IMR-90 (cell line): Measurements from ENCODE around the gene TNPO2. TPM values are rescaled to one million over a fixed set of nuclear protein-coding genes. Genes with fewer than 3 reads are reported as not detected.

ENCODE experiments used
- ATAC-seq: fragments of 200-7000 bp; cut with Tn5 transposase; 2 replicates; pipeline ENCODE4 v1.9.1; 2020; ENCODE audit warnings: low read depth, mild to moderate bottlenecking, moderate library complexity
- BruUV-seq: library from RNA; stranded (reverse); fragments of 400-500 nt; replicated peaks from 2 replicates; lab custom pipeline; 2021; lab: Mats Ljungman, UMichigan
- CTCF ChIA-PET: fragments of 300-600 bp; formaldehyde crosslinking; extraction: SDS; loops from one replicate; lab custom pipeline; 2021; ENCODE audit warnings: antibody characterized with exemption; lab: Yijun Ruan, JAX
- POLR2A ChIA-PET: fragments of 300-600 bp; sonication (Branson Sonifier 250); formaldehyde crosslinking; loops from one replicate; lab custom pipeline; 2022; ENCODE audit warnings: antibody characterized with exemption; ENCODE audit not compliant: unreplicated experiment; lab: Charles Lee
- DNase-seq: peaks from one replicate; pipeline ENCODE4 v3.0.0; 2013
- H2AFZ ChIP-seq: replicated peaks from 2 replicates; pipeline ENCODE3; 2013; ENCODE audit warnings: low read length, mild to moderate bottlenecking; ENCODE audit not compliant: poor library complexity
- H2AK5ac ChIP-seq: 2 replicates; pipeline ENCODE4 v1.6.1; 2013; ENCODE audit warnings: low read depth, low read length, inconsistent platforms
- H2AK9ac ChIP-seq: replicated peaks from 2 replicates; pipeline ENCODE3; 2013; ENCODE audit warnings: mild to moderate bottlenecking, low read depth, low read length, moderate library complexity; ENCODE audit not compliant: poor library complexity
- H2BK120ac ChIP-seq: 2 replicates; pipeline ENCODE4 v1.6.1; 2013; ENCODE audit warnings: low read depth, low read length, inconsistent platforms
- H2BK15ac ChIP-seq: 3 replicates; pipeline ENCODE4 v1.6.1; 2013; ENCODE audit warnings: low read depth, low read length, inconsistent platforms
- H2BK20ac ChIP-seq: 2 replicates; pipeline ENCODE4 v1.6.1; 2013; ENCODE audit warnings: low read depth, mild to moderate bottlenecking, inconsistent platforms, low read length, moderate library complexity
- H2BK5ac ChIP-seq: 2 replicates; pipeline ENCODE4 v1.6.1; 2013; ENCODE audit warnings: mild to moderate bottlenecking, low read depth, low read length, inconsistent platforms; ENCODE audit not compliant: poor library complexity, severe bottlenecking
- H3K14ac ChIP-seq: replicated peaks from 2 replicates; pipeline ENCODE4 v1.6.1; 2013; ENCODE audit warnings: low read depth, low read length, inconsistent platforms
- H3K18ac ChIP-seq: 2 replicates; pipeline ENCODE4 v1.6.1; 2013; ENCODE audit warnings: low read depth, low read length, control low read depth
- H3K23ac ChIP-seq: 2 replicates; pipeline ENCODE4 v1.6.1; 2013; ENCODE audit warnings: low read depth, low read length, inconsistent platforms
- H3K27ac ChIP-seq: 2 replicates; pipeline ENCODE4 v1.5.1; 2013; ENCODE audit warnings: mild to moderate bottlenecking, control low read depth, low read length; ENCODE audit not compliant: insufficient read depth
- H3K27me3 ChIP-seq: 2 replicates; pipeline ENCODE4 v1.6.1; 2013; ENCODE audit warnings: low read length; ENCODE audit not compliant: control insufficient read depth, insufficient read depth
- H3K36me3 ChIP-seq: 2 replicates; pipeline ENCODE4 v1.6.1; 2013; ENCODE audit warnings: low read length, mixed read lengths; ENCODE audit not compliant: control insufficient read depth, insufficient read depth
- H3K4ac ChIP-seq: 2 replicates; pipeline ENCODE4 v1.6.1; 2013; ENCODE audit warnings: low read depth, low read length, inconsistent platforms
- H3K4me1 ChIP-seq: 2 replicates; pipeline ENCODE4 v1.6.1; 2013; ENCODE audit warnings: low read length, mixed read lengths; ENCODE audit not compliant: control insufficient read depth, insufficient read depth
- H3K4me2 ChIP-seq: 2 replicates; pipeline ENCODE4 v1.6.1; 2013; ENCODE audit warnings: low read depth, mild to moderate bottlenecking, control low read depth, low read length, moderate library complexity
- H3K4me3 ChIP-seq: 2 replicates; pipeline ENCODE4 v1.5.1; 2013; ENCODE audit warnings: low read depth, mild to moderate bottlenecking, control low read depth, low read length, moderate library complexity; ENCODE audit not compliant: insufficient read depth
- H3K56ac ChIP-seq: 2 replicates; pipeline ENCODE4 v1.6.1; 2013; ENCODE audit warnings: low read length, inconsistent platforms; ENCODE audit not compliant: insufficient read depth; ENCODE audit errors: extremely low read depth
- H3K79me1 ChIP-seq, 2 experiments: 2 replicates each; pipeline ENCODE4 v1.6.1; 2013; ENCODE audit warnings: low read length in 2 of 2, inconsistent platforms in 1 of 2, low read depth in 1 of 2
- H3K9ac ChIP-seq: 2 replicates; pipeline ENCODE4 v1.6.1; 2013; ENCODE audit warnings: low read depth, low read length, control low read depth
- H3K9me1 ChIP-seq: 2 replicates; pipeline ENCODE4 v1.6.1; 2013; ENCODE audit warnings: low read length, inconsistent platforms; ENCODE audit not compliant: insufficient read depth
- H3K9me3 ChIP-seq: 2 replicates; pipeline ENCODE4 v1.6.1; 2013; ENCODE audit warnings: low read length; ENCODE audit not compliant: control insufficient read depth, insufficient read depth
- H4K20me1 ChIP-seq: 2 replicates; pipeline ENCODE4 v1.6.1; 2013; ENCODE audit warnings: low read length, inconsistent platforms; ENCODE audit not compliant: insufficient read depth
- H4K5ac ChIP-seq: 2 replicates; pipeline ENCODE4 v1.6.1; 2013; ENCODE audit warnings: mild to moderate bottlenecking, low read depth, low read length, control low read depth
- H4K8ac ChIP-seq, 2 experiments: 2 replicates each; pipeline ENCODE4 v1.6.1; 2013; ENCODE audit warnings: low read depth in 2 of 2, low read length in 2 of 2, control low read depth in 1 of 2, inconsistent platforms in 1 of 2
- H4K91ac ChIP-seq: 2 replicates; pipeline ENCODE4 v1.6.1; 2013; ENCODE audit warnings: low read depth, low read length, inconsistent platforms; ENCODE audit not compliant: insufficient read depth
- BHLHE40 ChIP-seq: fragments of 150-350 bp; IDR thresholded peaks from 2 replicates; pipeline ENCODE4 v1.6.1; 2016; ENCODE audit warnings: mild to moderate bottlenecking, low read depth, low read length
- CEBPB ChIP-seq: IDR thresholded peaks from 2 replicates; pipeline ENCODE4 v1.6.1; 2012; ENCODE audit warnings: low read depth, low read length, improper control_type of control experiment
- CHD1 ChIP-seq: IDR thresholded peaks from 2 replicates; pipeline ENCODE4 v1.6.1; 2012; ENCODE audit warnings: low read depth, low read length, improper control_type of control experiment
- FOS ChIP-seq: fragments of 150-350 bp; IDR thresholded peaks from 2 replicates; pipeline ENCODE4 v1.6.1; 2016; ENCODE audit warnings: low read depth, low read length
- MAFK ChIP-seq: IDR thresholded peaks from 2 replicates; pipeline ENCODE4 v1.6.1; 2012; ENCODE audit warnings: low read depth, low read length, improper control_type of control experiment
- MAZ ChIP-seq: IDR thresholded peaks from 2 replicates; pipeline ENCODE4 v1.6.1; 2012; ENCODE audit warnings: low read depth, mild to moderate bottlenecking, low read length, improper control_type of control experiment, moderate library complexity, borderline replicate concordance
- MXI1 ChIP-seq: IDR thresholded peaks from 2 replicates; pipeline ENCODE4 v1.6.1; 2012; ENCODE audit warnings: low read depth, mild to moderate bottlenecking, low read length, moderate library complexity, borderline replicate concordance
- NFE2L2 ChIP-seq: fragments of 150-350 bp; IDR thresholded peaks from 2 replicates; pipeline ENCODE4 v1.6.1; 2016; ENCODE audit warnings: low read depth, mild to moderate bottlenecking, low read length
- POLR2A ChIP-seq: IDR thresholded peaks from 2 replicates; pipeline ENCODE4 v1.6.1; 2012; ENCODE audit warnings: mild to moderate bottlenecking, low read depth, low read length
- RAD21 ChIP-seq: IDR thresholded peaks from 2 replicates; pipeline ENCODE4 v1.6.1; 2012; ENCODE audit warnings: low read length, improper control_type of control experiment
- RCOR1 ChIP-seq: IDR thresholded peaks from 2 replicates; pipeline ENCODE4 v1.6.1; 2012; ENCODE audit warnings: mild to moderate bottlenecking, low read length, improper control_type of control experiment; ENCODE audit not compliant: insufficient replicate concordance
- RFX5 ChIP-seq: IDR thresholded peaks from 2 replicates; pipeline ENCODE4 v1.8.0; 2012; ENCODE audit warnings: low read depth, mild to moderate bottlenecking, low read length, moderate library complexity
- SMC3 ChIP-seq: fragments of 150-350 bp; IDR thresholded peaks from 2 replicates; pipeline ENCODE4 v1.6.1; 2016; ENCODE audit warnings: low read depth, mild to moderate bottlenecking, antibody characterized with exemption, low read length, moderate library complexity
- WGBS, 2 experiments: methylation state at CpG; one replicate each; pipeline versions ENCODE4 v1.1.5 to v1.1.7; 2013; ENCODE audit warnings: missing lambda C conversion rate in 2 of 2; ENCODE audit not compliant: insufficient read length in 1 of 2; ENCODE audit errors: extremely low coverage in 2 of 2; 5-methylcytosine and 5-hydroxymethylcytosine counted together
- dilution Hi-C: fragments of 300-500 bp; cut with HindIII; formaldehyde crosslinking; loops from one replicate; pipeline ENCODE4 v1.14.3; 2018; ENCODE audit warnings: low sequenced_read_pairs; ENCODE audit not compliant: unreplicated experiment
- in situ Hi-C: fragments of 300-500 bp; cut with MboI; formaldehyde crosslinking; loops from 3 replicates; pipeline ENCODE4 v1.14.3; 2019; ENCODE audit warnings: low sequenced_read_pairs, inconsistent platforms, mixed read lengths
- intact Hi-C: fragments of 100-400 bp; cut with micrococcal nuclease; formaldehyde crosslinking; loops from 2 replicates; pipeline ENCODE4 v1.10.0; 2022
- polyA plus RNA-seq, 3 experiments: library from polyadenylated mRNA; depleted of rRNA; stranded (reverse); fragments of >200 nt; gene quantifications; 2 replicates each; pipeline ENCODE4 v1.2.3, GENCODE V29; 2012; ENCODE audit warnings: low replicate concordance in 1 of 3
- total RNA-seq: library from RNA; depleted of rRNA; stranded (reverse); fragments of >200 nt; gene quantifications from 2 replicates; pipeline ENCODE4 v1.2.3, GENCODE V29; 2012
- TF ChIP-seq, protein P1 (sequence below): fragments of 150-350 bp; IDR thresholded peaks from 2 replicates; pipeline ENCODE4 v1.6.1; 2016; ENCODE audit warnings: low read depth, mild to moderate bottlenecking, low read length, moderate library complexity, borderline replicate concordance
- TF ChIP-seq, protein P2 (sequence below): conservative IDR thresholded peaks from 2 replicates; pipeline ENCODE4 v1.5.1; 2012; ENCODE audit warnings: mild to moderate bottlenecking, low read depth, low read length, improper control_type of control experiment

Gene TNPO2
- total and polyA plus RNA-seq, 2 of the 4 experiments (the other 2 are of a cell fraction) = 36.0 to 77.2 TPM

GRCh38 chr19:12757544-12758274 is 34.0 kb upstream of the TNPO2 start:
- Histone ChIP-seq H2AK5ac (no peak overlapping the region), H3K9me1 (no peaks in the 10 kb centered on the region), H3K9me3 (no peaks in the 10 kb centered on the region), H3K56ac (no peak overlapping the region), H2BK20ac (0 out of 2 replicates have a peak overlapping the region, but pooled peaks have one; percentile 32), H2BK120ac (no peak overlapping the region), H3K18ac (no peak overlapping the region), H3K4ac (peak overlapping the region; percentile 38), H3K27me3 (peaks cover 5% of the 10 kb centered on the region), H4K5ac (0 out of 2 replicates have a peak overlapping the region, but pooled peaks have one; percentile 54), H2AK9ac (peak overlapping the region; percentile 73), H2BK5ac (no peak overlapping the region), H3K4me2 (peak overlapping the region; percentile 65), H4K20me1 (no peaks in the 10 kb centered on the region), H3K36me3 (no peaks in the 10 kb centered on the region), H3K4me3 (peak overlapping the region; percentile 33), H3K23ac (peak overlapping the region; percentile 39; the same call in 1 of the 2 replicates), H3K14ac (peak overlapping the region; percentile 43; the same call in 1 of the 2 replicates), H3K4me1 (no peaks in the 10 kb centered on the region), H3K27ac (no peak overlapping the region), H2AFZ (peak overlapping the region; percentile 98), H4K8ac (peak overlapping the region in 1 of 2 experiments; percentile 90; a peak in 3 of 4 replicates), H3K79me1 (no peaks in the 10 kb centered on the region), H4K91ac (no peak overlapping the region; the same call in 1 of the 2 replicates), H2BK15ac (no peak overlapping the region), H3K9ac (peak overlapping the region; percentile 14; the same call in 1 of the 2 replicates)
- intact Hi-C loops = no loop called here
- BruUV-seq = no TSS peak
- WGBS, 2 experiments = 9% methylated on average over 30 of the region's 60 CpGs; no CpG with 5 or more reads in 1 of the 2 experiments
- ChIA-PET CTCF (interaction anchor here (0.6 to 2.1 kb wide), 15 partner anchors 9 to 1569 kb away, joined by 3 to 11 read pairs (median 4); partner anchors contain the start of genes GET3 and HOOK2), POLR2A (interaction anchor here (0.6 kb wide), 1 partner anchor 16 kb away, joined by 3 read pairs; no protein-coding TSS in a partner anchor)
- ATAC-seq (peak; percentile 96), DNase-seq (peak; percentile 61)
- dilution Hi-C loops = no loop called here
- in situ Hi-C loops = no loop called here
- TF ChIP-seq, protein P1, sequence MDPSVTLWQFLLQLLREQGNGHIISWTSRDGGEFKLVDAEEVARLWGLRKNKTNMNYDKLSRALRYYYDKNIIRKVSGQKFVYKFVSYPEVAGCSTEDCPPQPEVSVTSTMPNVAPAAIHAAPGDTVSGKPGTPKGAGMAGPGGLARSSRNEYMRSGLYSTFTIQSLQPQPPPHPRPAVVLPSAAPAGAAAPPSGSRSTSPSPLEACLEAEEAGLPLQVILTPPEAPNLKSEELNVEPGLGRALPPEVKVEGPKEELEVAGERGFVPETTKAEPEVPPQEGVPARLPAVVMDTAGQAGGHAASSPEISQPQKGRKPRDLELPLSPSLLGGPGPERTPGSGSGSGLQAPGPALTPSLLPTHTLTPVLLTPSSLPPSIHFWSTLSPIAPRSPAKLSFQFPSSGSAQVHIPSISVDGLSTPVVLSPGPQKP = no peak
- TF ChIP-seq MAZ = no peak; the same call in 1 of the 2 replicates
- TF ChIP-seq RFX5 = no peak
- no peak for TF ChIP-seq RCOR1
- TF ChIP-seq CEBPB = no peak
- peak; percentile 74 for TF ChIP-seq SMC3
- no peak for TF ChIP-seq POLR2A
- TF ChIP-seq, protein P2, sequence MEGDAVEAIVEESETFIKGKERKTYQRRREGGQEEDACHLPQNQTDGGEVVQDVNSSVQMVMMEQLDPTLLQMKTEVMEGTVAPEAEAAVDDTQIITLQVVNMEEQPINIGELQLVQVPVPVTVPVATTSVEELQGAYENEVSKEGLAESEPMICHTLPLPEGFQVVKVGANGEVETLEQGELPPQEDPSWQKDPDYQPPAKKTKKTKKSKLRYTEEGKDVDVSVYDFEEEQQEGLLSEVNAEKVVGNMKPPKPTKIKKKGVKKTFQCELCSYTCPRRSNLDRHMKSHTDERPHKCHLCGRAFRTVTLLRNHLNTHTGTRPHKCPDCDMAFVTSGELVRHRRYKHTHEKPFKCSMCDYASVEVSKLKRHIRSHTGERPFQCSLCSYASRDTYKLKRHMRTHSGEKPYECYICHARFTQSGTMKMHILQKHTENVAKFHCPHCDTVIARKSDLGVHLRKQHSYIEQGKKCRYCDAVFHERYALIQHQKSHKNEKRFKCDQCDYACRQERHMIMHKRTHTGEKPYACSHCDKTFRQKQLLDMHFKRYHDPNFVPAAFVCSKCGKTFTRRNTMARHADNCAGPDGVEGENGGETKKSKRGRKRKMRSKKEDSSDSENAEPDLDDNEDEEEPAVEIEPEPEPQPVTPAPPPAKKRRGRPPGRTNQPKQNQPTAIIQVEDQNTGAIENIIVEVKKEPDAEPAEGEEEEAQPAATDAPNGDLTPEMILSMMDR = peak; percentile 91
- TF ChIP-seq RAD21 = peak; percentile 67
- TF ChIP-seq MAFK = no peak
- no peak for TF ChIP-seq BHLHE40
- no peak for TF ChIP-seq CHD1
- no peak for TF ChIP-seq MXI1
- TF ChIP-seq NFE2L2 = no peak
- TF ChIP-seq FOS = no peak
